CD4-positive, alpha-beta T cell treated with Interleukin-10 for 1 hour (primary cell): ENCODE measurements around the gene ASTN2.
A peak's percentile ranks its signal among the peaks of the same experiment; 100 is the strongest.

Source experiments
- DNase-seq: peaks from one replicate; pipeline ENCODE4 v3.0.0-alpha.2; 2020

ASTN2 gene

DNA sequence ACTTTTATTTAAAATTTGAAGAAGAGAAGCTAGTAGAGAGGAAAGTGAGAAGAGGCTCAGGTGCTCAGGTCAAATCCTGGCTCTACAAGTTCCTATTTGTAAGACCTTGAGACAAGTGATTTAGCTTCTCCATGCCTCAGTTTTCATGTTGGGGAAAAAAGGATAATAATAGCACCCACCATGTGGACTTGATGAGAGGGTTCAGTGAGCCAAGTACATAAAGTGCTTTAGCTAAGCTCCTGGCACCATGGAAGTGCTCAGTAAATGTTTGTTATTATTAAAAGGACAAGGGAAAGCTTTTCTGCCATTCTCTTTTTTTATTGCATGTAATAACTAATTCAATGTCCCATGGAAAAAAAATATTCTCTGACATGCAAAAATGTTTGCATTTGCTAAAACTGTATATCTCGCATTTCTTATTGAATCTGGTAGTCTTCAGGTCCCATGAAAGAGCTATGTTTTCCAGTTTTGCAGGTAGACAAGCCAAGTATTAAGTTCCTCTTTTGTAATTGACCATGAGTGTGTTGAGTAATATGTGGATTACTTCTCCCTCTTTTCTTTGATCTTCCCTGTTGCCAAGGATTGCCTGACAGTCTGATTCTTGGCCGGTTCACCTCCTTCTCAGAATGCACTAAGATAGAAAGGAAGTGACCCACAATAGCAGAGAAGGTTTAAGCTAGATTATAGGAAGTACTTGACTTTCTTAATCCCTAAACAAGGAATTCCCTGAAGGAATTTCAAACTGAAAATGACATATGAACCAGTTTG lies 773.4 kb downstream of the ASTN2 start:
- no peak for DNase-seq

DNA sequence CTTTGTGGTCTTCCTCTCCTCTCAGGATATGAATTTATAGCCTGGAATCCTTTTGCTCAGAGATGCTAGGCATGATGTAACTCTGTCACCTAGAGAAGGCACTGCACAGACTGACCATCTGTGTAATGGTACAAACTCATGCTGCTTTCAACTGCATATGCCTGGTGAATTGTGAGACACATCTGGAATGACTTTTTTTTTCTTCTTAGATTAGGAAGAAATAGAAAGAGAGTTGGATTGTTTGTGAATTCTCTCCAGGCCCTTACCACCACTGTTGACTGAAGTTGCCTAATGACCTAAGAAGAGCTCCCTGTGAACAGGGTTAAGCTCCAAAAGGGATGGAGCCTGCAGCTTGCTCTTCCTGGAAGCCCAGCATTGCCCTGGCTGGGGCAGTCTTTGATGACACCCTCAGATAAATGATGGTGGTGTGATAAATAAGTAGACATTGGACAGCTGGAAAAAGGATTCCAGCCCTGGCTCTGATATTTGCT lies 775.6 kb downstream of the ASTN2 start:
- no peak for DNase-seq

DNA sequence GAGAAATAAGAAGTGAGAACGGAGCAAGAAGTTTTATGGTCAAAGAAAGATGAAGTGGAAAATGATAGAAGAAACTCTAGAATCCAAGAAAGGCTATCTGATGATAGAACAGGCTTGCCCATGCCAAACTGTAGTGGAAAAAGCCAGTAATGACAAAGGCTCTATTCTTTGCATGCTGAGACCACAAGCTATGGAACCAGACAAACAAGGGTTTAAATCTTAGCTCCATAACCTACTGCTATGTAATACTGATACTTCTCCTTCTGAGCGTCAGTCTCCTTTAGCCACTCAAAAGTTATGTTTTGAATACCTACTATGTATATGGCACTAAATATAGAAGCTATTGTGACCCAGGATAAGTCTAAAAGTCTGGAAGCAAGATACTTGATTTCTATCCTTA lies 778.9 kb downstream of the ASTN2 start:
- no peak for DNase-seq

DNA sequence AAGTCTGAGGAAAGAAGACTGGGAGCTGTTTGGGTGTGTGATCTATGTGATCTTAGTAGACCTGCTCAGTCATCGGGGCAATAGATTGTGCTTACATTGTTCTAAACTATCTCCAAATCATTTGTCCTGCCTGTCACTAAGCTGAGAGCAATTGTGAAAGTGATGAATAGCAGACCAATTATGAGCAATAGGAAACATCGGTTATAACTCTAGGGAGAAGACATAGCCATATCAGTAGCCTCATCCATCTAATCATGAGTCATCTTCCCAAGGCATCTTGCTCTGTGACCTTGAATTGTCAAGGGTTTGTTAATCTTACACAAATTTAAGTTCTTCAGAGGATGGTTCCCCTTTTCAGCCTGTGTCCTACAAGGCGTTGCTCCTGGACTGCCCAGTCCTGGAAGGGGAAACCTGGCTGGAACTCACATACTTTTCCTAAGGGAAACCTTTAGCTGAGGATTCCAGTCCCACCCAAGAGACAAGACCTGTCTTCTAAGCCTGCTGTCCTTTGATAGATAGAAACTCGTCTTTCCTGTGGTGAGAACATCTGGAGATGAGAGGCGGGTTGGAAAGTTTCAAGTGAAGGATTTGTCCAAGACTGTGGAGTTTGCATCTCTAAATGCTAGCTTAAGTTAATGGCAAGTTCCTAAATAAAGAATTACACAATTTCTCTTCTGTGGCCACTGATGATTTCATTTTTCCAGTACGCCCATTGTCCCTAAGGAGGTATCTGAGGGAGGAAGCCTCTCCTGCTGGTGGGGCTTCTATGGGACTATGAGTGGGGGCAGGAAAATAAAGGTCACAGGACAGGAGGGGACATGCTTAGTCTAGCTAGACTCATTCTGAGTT lies 781.6 kb downstream of the ASTN2 start:
- no peak for DNase-seq

DNA sequence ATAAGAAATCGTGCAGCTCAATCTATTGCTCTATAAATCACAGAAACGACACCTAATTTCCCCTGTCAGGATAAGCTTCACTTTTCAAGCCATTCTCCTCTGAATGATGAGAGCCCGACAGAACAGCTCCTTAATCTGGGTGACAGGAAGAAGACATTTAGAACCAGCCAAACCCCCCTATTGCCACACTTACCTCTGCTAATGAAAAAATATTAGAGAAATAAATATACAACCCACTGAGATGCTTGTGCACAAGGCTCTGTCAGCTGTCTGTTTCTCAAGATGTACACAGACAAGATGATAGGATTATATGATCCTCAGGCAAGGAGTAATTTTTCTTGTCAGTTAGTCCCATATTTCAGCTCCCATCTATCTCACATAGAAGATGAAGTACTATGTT lies 785.2 kb downstream of the ASTN2 start:
- DNase-seq, result no peak

DNA sequence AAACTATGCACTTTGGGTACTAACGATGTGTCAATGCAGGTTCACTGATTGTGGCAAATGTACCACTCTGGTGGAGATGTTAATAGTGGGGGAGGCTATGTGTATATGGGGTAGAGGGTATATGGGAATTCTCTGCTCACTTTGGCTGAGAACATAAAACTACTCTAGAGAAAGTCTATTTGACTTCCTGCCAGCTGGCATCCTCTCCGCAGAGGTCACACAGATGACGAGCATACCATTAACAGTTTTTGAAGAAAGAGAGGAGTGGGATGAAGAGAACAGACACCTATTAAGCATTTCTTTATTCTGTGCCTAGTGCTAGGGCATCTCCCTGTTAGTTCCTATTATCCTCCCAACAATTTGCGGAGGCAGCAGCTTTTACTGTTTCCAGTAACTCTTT lies 786.1 kb downstream of the ASTN2 start:
- DNase-seq, result no peak

DNA sequence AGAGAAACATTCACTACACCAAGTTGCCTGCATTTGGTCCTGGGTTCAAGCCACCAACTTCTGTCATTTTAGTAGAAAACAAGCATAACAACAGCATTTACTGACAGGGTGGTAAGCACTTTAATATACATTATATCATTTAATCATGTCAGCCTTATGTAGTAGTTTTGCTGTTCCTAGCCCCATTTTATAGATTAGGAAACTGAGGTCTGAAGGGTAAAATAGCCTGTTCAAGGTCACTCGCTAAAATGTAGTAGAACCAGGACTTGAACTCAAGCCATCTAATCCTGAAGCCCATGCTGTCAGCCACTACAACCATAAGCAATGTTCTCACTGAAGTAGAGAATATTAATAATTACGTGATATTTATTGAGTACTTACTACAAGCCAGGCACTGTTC lies 787.4 kb downstream of the ASTN2 start:
- DNase-seq, result no peak

DNA sequence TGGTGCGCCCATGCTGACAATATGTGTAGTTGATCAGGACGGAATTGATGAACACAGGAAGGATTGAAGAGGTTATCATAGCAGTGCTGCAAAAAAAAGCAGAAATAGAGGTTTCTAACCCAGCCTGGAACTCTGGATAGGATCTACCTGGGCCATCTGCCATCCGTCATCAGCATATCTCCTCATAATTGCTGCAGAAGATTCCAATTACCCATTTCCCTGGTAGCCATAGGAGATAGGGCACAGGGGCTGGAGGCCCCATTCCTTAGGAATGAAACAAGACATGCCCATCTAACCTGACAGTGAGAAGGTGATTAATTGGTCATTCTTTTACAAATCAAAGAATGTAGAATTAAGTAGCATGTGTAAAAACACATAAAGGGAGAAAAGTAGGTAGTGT lies 788.1 kb downstream of the ASTN2 start:
- DNase-seq, result no peak

DNA sequence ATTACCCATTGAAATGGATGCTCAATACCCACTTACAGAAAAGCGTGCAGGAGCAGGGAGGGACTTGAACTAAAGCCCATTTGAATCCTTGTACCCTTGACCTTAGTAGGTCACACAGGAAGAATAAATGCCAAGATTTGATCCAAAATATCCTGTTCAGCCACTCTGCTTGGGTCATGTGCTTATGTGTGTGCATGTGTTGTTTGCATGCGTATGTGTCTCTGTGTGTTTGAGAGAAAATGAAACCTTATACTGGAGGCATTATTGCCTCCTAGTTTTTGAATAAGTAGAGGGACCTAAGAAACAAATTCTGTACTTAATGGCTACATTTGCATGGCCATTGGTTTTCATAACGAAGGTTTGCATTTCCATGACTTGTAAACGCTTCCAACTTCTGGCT lies 791.1 kb downstream of the ASTN2 start:
- no peak for DNase-seq

DNA sequence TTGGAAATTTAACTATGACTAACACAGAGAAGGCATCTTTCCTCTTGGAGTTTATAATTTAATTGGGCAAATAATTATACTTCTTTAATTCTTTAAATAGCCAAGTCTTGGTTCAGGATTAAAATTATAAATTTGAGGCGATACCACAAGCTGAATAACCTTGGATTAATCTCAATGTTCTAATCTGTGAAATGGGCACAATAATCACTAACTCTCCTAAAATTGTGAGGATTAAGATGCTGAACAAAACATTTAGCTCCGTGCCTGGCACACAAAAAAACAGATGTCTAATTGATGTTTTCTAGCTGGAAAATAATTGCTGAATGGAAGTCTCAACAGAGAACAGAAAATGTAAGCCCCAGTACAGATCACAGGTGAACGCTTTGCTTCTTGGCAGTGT lies 797.5 kb downstream of the ASTN2 start:
- no peak for DNase-seq

DNA sequence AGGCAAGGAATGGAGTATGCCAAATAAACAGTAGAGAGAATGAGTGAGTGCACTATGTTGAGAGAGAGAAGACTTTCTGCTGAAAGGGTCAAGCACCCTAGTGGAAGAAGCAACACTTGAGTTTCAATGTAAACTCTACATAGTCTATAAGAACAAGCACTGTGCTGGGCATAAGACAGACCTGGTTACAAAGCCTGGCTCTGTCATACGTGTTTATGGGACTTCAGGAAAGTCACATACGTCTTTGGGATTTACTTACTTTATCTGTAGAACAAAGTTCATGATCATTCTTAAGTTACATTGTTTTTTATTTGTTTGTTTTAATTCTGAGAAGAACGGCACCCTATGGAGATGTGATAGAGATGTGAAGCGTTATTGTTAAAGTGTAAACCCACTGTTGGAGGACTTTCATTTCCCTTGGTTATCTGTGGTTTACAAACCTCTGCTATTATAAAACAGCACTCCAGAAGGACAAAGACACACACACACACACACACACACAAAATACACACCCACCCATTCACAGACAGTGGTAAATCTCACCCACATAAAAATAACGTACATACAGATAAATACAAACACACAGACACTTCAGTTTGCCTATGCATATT lies 798.4 kb downstream of the ASTN2 start:
- no peak for DNase-seq

DNA sequence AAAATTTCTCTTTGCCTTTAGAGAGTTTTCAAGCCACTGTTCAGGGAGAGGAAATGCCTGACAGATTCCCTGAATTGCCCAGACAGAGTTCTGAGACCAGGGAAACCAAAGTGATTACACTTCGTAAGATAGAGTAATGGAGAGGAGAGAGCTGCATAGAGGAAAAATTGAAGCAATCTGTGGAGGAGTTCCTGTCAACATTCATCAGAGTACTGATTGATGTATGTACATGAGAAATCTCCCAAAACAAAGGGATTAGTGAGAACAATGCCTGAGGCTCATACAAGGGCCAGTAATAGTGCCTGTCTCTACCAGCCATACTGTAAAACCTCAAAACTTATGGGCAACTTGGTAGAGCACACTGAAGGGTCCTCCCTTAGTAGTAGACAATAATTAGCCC lies 806.8 kb downstream of the ASTN2 start:
- DNase-seq, result no peak

DNA sequence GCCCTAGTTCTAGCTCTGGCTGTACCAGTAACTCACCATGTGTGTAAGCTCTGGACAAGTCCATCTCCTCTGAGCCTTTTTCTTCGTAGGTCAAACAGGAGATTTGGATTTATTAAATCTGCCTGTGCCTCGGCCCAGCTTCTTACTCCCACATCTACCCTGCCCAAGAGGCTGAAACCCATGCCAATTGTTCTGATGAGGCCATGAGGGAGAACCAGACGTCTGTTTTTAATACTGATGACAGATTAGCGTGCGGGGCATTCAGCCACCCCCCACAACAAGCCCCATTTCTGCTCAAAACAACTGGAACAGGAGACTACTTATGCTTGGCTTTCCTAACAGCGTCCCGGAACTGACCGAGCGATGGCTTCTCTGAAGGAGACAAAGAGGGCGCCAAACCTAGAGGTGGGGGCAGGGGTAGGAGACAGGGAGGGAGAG lies 808.9 kb downstream of the ASTN2 start:
- DNase-seq, result no peak

DNA sequence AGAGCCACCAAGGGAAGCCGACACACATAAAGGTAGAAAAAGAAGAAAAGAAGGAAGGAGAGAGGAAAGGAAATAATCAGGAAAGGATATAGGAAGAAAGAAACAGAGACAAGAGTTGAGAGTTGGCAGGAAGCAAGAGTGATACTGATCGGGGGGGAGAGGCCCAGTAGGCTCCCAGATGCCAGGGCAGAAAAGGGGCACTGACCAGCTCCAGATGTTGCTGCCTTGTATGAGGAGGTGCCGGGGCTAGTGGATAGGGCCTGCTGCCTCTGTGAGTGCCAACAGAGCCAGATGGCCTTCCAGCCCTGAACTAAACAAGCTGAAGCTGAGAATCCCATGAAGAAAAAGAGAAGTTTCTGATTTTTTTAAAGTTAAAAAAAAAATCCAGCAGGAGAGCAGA lies 809.8 kb downstream of the ASTN2 start:
- no peak for DNase-seq

DNA sequence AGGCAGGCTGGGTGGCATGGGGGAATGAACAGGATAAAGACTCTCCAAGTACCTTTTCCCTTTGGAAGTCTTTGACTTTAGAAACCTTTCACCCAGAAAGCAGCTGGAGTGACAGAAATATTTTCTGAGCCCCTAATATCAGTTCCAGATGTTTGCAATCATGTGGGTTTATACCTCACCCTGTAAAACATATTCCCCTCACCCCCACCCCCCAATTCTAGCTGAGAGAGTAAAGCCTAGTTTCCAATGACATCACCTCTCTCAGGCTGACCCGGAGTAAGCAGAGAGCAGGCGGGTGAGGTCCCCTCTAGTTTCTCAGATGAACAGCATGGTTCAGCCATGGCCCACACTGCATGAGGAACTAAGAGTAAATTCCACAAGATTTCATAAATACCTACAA lies 810.6 kb downstream of the ASTN2 start:
- no peak for DNase-seq

DNA sequence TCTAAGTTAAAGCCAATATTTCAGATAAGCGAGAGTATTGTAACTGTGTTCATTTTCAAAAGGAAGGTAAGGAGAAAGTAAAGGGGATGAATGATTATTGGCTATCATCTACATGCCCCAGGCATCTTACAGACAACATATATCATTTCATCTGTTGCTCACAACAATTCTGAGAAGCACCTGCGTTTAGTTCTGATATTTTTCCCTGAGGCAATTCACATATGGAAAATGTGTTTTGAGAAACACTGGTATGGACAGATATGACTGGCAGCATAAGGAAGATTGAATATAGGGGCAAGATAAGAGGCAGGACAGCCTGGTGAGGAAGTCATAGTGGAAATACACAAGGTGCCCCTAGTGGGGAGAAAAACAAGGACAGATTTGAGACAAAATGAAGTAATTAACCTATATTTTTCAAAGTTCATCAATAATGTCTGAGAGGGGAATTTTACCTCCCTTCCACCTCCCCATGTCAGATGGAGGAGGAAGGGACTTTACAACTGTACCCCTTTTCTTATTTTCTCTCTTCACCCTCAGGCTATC lies 815.4 kb downstream of the ASTN2 start:
- DNase-seq, result no peak

DNA sequence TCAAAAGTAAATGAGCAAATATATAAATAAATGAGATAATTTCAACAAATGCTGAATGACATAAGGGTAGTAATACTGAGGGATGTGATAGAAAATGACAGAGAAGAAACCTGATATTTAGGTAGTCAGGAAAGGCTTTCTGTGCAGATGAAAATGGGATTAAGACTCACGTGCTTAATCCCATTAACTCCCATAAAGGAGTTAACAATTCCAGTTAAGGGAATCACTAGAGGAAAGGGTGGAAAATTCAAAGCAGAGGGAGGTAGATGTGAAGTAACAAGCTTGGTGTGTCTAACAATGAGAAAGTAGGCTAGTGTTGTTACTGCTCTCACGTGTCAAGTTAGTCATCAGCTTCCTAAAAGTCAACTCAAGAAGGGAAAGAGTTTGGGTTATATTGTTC lies 818.2 kb downstream of the ASTN2 start:
- no peak for DNase-seq

DNA sequence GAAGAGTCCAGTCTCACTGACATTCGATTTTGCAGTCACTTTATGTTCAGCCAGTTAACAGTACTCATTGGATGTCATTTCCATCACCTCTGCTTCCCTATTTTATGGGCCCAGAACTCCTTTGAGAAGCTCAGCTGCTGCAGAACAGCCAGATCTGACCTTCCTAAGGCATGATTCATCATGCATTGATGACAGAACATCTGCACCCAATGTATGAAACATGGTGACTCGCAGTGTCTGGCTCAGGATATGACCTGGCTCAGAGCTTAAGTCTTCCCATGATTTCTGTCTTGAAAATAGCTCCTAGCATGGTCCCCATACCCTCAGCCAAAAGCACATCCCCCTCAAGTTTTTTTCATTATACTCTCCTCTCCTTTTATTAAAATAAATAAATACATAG lies 820.3 kb downstream of the ASTN2 start:
- no peak for DNase-seq

DNA sequence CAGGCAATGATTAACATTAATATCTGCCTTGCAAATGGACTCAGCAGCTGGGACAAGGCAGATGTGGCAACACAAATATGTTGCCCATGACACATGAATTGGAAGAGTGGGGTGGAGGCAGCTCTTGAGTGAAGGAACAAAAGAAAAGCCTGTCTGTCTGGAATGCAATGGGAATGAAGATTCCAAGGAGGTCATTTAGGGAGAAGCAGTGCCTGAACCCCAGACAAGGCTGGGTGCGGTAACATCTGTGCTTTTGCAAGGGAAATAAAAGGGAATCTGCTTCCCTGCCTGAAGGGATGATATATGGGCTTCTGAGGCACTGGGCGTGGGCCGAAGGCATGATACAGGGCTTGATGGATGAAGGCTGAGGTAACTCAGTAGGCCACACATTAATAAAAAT lies 821.9 kb downstream of the ASTN2 start:
- DNase-seq, result no peak

DNA sequence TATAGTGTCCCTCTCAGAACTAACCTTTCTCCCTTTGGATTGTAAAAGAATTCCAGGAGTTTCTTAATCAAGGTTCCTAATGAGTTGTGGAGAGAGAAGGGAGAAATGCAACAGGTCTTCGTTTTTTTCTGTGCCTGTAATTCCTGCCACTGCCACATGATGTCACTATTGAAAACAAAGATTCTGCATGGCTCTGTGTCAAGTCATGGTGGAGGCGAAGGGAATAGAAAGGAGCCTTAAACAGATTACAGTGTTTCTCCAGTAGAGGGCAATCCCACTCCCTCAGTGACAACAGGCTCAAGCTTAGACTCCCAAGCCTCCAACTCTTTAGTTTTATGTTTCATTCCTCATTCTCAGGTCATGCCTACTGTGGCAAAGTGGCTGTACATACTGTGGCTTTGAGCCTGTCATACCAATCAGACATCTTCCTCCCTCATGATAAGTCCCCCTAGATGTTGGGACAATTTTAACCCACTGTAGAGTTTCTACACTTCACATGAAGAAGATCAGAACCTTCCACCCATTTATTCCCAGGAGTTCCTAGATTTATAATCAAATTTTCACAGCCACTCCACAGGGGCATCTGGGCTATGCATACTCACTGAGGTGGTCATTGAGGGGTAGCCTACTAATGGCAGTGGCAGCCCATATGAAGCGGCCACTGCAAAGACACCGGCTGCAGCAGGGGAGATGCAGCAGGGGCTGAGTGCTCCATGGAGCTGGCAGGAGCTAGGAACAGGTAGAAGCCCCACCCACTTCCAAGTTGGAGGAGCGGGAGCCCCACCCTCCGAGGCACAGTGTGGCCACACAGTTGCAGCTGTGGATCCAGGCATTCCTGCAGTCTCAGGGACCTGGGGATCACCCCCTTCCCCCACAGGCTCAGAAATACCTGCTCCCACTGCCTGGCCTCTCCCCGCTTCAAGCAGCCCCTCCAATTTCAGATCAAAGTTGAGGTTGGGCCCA lies 825.2 kb downstream of the ASTN2 start:
- peak; percentile 7 for DNase-seq

DNA sequence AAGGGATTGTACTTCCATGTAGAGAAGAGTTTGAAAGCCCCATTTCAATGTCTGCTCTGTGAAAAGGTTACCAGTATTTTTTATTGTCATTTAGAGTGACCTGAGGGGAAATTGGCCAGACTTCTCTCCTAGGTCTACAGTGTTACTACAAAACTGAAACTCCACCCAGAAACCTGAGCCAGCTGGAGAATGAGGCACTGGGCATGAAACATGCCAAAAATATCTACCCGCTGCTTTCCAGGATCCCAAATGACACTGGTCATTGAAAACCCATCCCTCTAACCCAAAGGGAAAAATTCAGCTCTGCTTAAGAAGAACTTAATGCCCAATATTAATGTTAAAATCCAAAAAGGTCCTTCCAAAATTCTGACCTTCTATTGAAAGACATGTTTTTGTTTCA lies 826.9 kb downstream of the ASTN2 start:
- no peak for DNase-seq

DNA sequence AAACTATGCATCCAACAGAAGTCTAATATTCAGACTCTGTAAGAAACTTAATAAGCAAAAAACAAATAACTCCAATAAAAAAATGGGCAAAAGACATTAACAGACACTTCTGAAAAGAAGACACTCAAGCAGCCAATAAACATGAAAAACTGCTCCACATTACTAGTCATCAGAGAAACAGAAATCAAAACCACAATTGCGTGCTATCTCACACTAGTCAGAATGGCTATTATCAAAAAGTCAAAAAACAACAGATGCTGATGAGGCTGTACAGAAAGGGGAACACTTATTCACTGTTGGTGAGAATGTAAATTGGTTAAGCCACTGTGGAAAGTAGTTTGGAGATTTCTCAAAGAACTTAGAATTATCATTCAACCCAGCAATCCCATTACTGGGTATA lies 829.0 kb downstream of the ASTN2 start:
- DNase-seq, result no peak
